ENCODE data around the gene FAM151B.

FAM151B gene

GRCh38 chr5:80504833-80505232, 16.9 kb downstream of the FAM151B start:
- no peak for TF ChIP-seq POLR2A (IDR thresholded peaks at IDR 0.05; ENCODE audit: extremely low read depth, insufficient read length)
- TF ChIP-seq MYC (IDR thresholded peaks at IDR 0.05; ENCODE audit: low read depth, low read length): no peak
- no peak for TF ChIP-seq CTCF (IDR thresholded peaks at IDR 0.05; ENCODE audit: low read depth, low read length)
- TF ChIP-seq MAX (IDR thresholded peaks at IDR 0.05; ENCODE audit: low read depth, low read length): no peak
- H3K4me3 ChIP-seq (ENCODE audit: low read depth, low read length): no peak overlapping the region
- no peak for DNase-seq (ENCODE audit: low read depth)

DNA sequence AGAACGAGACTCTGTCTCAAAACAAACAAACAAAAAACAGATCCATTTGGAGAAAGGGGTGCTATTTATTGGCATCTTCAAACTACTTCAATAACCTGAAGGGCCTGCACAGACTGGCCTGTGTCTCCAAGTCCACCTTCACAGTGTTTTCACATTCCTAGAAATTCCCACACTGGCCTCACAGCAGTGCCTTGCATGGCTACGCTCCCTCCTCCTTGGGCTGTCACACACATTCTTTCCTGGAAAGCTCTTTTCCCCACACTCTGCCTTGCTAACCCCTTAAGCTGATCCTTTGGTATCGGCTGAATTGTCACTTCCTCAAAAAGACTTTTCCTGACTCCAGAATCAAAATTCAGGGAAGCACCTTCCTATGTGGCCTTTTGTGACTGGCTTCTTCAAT, 19.8 kb downstream of the FAM151B start:
- no peak for TF ChIP-seq POLR2A (IDR thresholded peaks at IDR 0.05; ENCODE audit: extremely low read depth, insufficient read length)
- no peak for TF ChIP-seq CTCF (IDR thresholded peaks at IDR 0.05; ENCODE audit: low read depth, low read length)
- no peak for TF ChIP-seq MYC (IDR thresholded peaks at IDR 0.05; ENCODE audit: low read depth, low read length)
- no peak for TF ChIP-seq MAX (IDR thresholded peaks at IDR 0.05; ENCODE audit: low read depth, low read length)
- no peak for DNase-seq (ENCODE audit: low read depth)
- H3K4me3 ChIP-seq (ENCODE audit: low read depth, low read length): no peak overlapping the region

- H3K4me3 ChIP-seq (ENCODE audit: low read depth, low read length): no peak overlapping the region
- no peak for DNase-seq (ENCODE audit: low read depth)
- TF ChIP-seq MAX (IDR thresholded peaks at IDR 0.05; ENCODE audit: low read depth, low read length): no peak
- TF ChIP-seq CTCF (IDR thresholded peaks at IDR 0.05; ENCODE audit: low read depth, low read length): no peak
- no peak for TF ChIP-seq POLR2A (IDR thresholded peaks at IDR 0.05; ENCODE audit: extremely low read depth, insufficient read length)
- no peak for TF ChIP-seq MYC (IDR thresholded peaks at IDR 0.05; ENCODE audit: low read depth, low read length)
Measured at GRCh38 chr5:80508844-80509243, 20.9 kb downstream of the FAM151B start.

- DNase-seq (ENCODE audit: low read depth): no peak
- TF ChIP-seq MAX (IDR thresholded peaks at IDR 0.05; ENCODE audit: low read depth, low read length): no peak
- no peak for TF ChIP-seq MYC (IDR thresholded peaks at IDR 0.05; ENCODE audit: low read depth, low read length)
- no peak overlapping the region for H3K4me3 ChIP-seq (ENCODE audit: low read depth, low read length)
Measured at GRCh38 chr5:80509362-80509761, 21.5 kb downstream of the FAM151B start.

DNA sequence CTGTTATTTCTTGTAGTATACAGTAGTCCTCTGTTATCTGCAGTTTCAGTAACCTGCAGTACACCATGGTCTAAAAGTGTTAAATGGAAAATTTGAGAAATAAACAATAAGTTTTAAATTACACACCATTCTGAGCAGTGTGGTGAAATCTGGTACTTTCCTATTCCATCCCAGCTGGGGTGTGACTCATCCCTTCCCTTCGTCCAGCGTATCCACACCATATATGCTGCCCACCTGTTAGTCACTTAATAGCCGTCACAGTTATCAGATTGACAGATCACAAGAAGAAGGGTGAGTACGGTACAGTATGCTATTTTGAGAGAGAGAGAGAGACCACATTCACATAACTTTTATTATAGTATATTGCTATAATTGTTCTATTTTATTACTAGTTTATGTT, 28.9 kb downstream of the FAM151B start:
- no peak overlapping the region for H3K4me3 ChIP-seq (ENCODE audit: low read depth, low read length)
- TF ChIP-seq CTCF (IDR thresholded peaks at IDR 0.05; ENCODE audit: low read depth, low read length) (no peak), MAX (IDR thresholded peaks at IDR 0.05; ENCODE audit: low read depth, low read length) (no peak), MYC (IDR thresholded peaks at IDR 0.05; ENCODE audit: low read depth, low read length) (no peak), POLR2A (IDR thresholded peaks at IDR 0.05; ENCODE audit: extremely low read depth, insufficient read length) (no peak)
- no peak for DNase-seq (ENCODE audit: low read depth)

GRCh38 chr5:80540691-80541090, 52.8 kb downstream of the FAM151B start:
- H3K4me3 ChIP-seq (ENCODE audit: low read depth, low read length): no peak overlapping the region
- no peak for TF ChIP-seq CTCF (IDR thresholded peaks at IDR 0.05; ENCODE audit: low read depth, low read length)
- no peak for TF ChIP-seq POLR2A (IDR thresholded peaks at IDR 0.05; ENCODE audit: extremely low read depth, insufficient read length)
- TF ChIP-seq MYC (IDR thresholded peaks at IDR 0.05; ENCODE audit: low read depth, low read length): no peak
- no peak for TF ChIP-seq MAX (IDR thresholded peaks at IDR 0.05; ENCODE audit: low read depth, low read length)
- no peak for DNase-seq (ENCODE audit: low read depth)

All from NB4 (cell line).